Fibroblast of skin of right biceps (primary cell): ENCODE results near the gene DAPK1.

Experiments
- DNase-seq: peaks from one replicate; pipeline ENCODE4 v3.0.0-alpha.2; 2013

The DAPK1 gene

DNA sequence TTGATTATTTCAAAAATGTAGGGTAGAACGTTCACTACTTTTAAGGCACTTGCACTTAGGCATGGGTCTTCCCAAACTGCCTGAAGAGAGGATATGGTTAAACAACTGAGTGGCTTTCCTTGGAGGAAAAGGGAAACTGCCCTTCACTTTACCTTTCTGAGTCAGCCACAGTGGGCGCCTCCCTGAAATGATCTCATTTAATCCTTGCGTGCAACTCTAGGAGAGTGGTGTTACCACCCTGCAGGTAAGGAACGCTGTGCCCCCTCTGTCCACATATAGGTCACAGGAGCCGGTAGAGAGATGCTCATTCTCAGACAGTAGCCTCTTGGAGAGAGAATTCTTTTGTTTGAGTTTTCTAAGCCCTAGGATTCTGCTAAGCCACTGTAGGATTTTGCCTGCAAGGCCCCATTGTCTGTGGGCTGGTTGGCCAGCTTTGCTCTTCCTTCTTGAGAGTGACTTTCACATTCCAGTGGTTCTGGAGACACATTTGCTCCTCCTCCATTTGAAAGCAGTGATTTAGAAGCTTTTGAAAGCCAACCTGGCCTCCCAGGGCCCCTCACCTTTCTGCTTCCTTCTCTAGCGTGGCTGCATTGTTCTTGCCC is 118.0 kb downstream of the DAPK1 start:
- DNase-seq = no peak

- DNase-seq = no peak
Observed at GRCh38 chr9:87618226-87618625, 120.6 kb downstream of the DAPK1 start.

DNA sequence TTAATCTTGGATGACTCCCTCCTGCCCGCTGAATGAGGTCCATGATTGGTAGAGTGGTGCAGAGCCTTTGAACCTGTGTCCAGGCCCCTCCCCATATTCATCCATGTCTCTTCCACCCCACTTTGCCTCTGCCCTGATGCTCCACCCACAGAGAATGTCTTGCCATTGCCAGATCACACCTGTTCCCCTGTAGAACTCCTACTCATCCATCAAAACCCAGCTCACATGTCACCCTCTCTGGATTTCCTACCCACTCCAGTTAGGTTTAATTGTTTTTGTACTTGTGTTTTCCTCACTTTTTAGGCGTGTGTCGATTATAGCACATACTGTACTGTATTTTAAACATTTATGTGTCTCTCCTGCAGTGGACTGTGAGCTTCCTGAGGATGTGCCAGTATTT is 121.3 kb downstream of the DAPK1 start:
- no peak for DNase-seq

DNA sequence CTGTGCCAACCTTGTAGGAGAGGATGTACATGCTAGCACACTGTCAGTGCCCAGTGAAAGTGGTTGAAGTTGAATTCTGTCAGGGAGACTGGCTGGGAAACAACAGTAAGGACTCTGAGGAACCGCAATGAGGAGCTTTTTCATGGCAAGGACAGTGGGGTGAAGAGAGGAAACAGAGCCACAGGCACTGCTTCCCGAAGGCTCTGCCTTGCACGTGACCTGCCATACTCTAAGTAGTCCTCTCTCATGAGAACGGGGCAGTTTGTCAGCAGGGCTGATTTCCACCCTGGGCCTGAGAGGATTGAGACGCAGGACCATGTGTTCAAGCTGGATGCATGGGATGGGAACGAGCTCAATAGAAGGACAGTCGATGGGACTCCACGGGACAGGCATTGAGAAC is 121.7 kb downstream of the DAPK1 start:
- DNase-seq = no peak

DNA sequence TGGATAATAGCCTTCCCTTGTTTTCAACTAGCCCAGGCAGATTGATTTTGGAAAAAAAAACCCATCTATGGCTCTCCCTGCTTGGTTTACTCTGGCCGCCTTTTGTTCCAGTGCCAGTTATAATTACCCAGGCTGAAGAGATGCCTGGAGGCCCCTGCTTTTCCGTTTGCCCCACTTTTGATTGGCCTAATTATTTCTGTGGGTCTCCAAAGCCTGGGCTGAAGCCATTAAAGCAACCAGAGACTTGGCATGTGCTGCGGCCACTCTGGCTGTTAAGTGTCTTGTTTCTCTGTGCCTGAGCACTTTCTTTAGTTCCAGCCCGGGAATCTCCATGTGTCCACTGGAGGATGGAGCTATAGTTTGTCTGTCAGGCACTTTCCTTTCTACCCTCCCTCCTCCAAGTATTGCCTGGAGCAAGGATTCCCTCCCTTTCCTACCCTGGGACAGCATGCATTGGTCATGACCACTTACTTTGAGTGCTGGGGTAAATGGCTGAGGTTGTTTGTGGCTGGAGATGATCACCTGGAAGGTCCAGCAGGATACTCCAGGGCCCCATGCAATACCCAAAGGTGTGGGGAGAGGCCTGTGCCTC is 123.2 kb downstream of the DAPK1 start:
- no peak for DNase-seq

DNA sequence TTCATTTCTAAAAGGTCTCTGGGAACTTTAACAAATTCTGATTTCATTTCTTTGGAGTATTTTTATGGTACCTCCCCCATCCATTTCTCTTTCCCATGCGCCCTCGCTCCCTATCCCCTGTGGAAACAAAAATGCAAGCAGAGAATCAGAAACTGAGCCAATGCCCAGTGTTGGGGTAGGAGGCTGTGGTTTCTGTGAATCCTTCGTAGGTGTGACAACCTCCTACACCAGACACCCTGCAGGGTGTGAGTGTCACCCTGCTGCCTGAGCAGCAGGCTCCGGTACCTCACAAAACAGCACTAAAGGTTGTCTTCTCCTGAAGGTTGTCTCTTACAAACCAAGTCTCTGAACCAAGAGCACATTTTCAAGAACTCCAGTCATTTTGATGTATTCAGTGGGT is 124.4 kb downstream of the DAPK1 start:
- no peak for DNase-seq

- peak; percentile 11 for DNase-seq
Observed at GRCh38 chr9:87622923-87623322, 125.3 kb downstream of the DAPK1 start.

- no peak for DNase-seq
Observed at GRCh38 chr9:87628346-87628745, 130.7 kb downstream of the DAPK1 start.

GRCh38 chr9:87629104-87629503 is 131.4 kb downstream of the DAPK1 start:
- no peak for DNase-seq

DNA sequence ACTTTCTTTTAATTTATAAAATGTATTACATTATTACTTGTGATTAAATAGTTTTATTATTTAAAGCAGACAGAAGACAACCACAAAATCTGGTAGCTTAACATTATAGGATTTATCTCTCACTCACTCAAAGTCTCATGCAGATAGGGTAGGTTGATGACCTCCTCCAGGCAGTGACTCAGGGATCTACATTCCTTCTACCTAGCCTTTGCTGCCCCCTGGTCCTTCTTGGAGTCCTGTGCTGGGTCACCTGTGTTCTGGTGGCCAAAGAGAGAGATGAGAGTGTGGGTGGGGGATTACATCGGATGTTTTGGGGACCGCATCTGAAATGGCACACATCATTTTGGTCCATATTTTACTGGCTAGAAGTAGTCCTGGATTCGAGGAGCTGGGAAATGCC is 132.6 kb downstream of the DAPK1 start:
- DNase-seq = no peak

- DNase-seq = no peak
Observed at GRCh38 chr9:87630846-87631245, 133.2 kb downstream of the DAPK1 start.

- DNase-seq = no peak
Observed at GRCh38 chr9:87635656-87636501, 138.2 kb downstream of the DAPK1 start.

DNA sequence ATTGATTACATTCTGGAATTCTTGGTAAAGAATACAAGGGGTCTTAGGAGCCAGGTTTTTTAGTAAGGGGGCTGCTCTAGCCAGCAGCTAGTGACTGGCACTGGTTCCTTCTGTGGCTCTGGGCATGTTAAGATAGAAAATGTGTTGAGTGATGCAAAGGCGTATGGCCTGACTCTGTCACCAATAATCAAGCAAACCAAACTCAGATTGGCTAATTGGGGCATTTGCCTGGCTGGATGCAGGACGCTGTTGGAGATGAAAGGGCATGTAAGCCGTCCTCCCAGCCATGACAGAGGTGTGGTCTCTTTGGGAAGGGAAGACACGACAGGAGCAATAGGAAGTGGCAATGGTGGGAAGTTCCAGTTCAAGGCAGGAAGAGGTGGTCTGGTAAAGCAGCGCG is 140.6 kb downstream of the DAPK1 start:
- DNase-seq = no peak

- DNase-seq = no peak
Observed at GRCh38 chr9:87639949-87640348, 142.3 kb downstream of the DAPK1 start.

- peak; percentile 50 for DNase-seq
Observed at GRCh38 chr9:87640385-87640795, 142.7 kb downstream of the DAPK1 start.

DNA sequence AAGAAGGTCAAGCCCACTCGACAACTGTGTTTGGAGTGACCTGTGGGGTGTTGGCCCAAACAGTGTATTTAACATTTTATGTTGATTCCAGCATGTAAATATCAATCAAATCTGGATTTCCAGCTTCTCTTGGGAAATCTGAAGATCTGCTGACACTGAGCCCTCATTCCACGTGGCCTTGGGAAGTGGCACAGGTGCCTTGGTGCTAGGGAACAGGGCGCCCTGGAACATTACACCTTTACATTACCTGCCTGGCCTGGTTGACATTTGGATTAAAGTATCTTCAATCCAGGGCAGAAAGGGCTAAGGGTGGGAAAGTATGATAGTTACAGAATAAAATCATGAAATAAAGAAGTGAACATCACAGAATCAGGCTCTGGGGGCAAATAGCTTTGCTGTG is 143.4 kb downstream of the DAPK1 start:
- no peak for DNase-seq

DNA sequence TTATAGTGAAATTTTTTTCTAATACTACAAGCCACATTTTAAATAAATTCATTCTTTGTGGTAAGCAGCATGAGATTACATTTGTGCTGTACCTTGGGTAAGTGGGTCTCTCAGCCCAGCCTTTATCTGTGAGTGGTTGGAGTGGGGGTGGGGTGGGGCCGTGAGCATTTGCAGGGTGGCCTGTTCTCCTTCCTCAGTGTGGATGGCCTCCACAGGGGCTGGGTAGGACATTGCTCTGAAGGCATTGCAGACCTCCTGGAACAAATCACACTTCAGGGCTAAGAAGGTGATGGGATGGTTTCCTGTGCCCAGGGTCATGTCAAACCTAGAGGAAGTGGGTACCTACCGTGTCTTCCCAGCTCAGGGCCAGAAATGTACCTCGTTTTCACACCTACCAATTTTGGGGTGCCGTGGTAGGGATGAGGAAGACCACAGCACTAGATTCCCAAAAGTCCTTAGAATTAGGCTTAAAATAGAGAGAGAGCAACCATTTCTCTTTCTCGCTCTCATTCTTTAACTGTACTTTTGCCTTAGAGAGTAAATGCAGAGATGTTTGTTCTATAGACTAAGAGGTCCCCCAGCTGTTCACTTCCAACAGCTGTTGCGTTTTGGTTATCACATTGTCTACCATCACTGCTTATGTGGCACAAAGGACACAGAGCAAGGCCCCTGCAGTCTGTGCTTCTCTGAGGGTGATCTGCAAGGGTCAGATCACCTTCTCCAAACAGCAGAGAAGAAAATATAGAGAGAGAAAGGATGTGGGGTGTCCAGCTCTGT is 144.9 kb downstream of the DAPK1 start:
- DNase-seq = no peak

GRCh38 chr9:87643107-87643650 is 145.5 kb downstream of the DAPK1 start:
- DNase-seq = no peak

DNA sequence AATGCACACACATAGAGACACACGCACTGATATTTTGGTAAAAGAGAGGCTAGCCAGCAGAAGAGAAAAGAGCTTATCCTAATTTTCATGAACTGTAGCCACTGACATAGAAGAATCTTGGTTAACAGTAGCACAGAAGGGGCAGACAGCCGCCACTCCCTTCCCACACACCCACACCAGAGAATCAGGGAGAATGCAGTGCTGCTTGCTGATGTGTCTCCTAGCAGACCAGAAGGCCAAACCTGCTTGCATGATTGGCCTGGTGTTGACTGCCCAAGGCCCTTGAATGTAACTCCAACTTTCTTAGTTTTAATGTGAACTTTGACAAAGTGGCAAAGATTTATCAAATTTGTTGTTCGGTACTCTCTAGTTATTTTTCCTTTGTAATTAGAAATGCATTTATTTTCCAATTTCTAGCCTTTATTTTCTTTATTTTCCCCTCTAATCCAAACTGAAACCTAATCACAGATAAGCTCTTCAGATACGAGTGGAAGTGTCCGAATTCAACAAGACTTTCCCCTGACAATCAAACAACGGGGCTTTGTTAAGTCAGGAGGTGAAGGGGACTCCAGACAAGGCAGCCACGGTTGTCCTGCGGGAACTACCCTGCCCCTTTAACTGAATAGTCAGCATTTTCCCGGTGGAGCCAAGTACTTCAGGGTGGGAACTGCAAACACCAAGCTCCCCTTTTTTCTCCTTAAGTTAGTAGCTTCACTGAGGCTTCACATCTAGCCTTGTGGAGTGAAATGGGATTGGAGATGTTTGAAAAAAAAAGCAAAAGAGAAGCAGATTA is 146.3 kb downstream of the DAPK1 start:
- no peak for DNase-seq

DNA sequence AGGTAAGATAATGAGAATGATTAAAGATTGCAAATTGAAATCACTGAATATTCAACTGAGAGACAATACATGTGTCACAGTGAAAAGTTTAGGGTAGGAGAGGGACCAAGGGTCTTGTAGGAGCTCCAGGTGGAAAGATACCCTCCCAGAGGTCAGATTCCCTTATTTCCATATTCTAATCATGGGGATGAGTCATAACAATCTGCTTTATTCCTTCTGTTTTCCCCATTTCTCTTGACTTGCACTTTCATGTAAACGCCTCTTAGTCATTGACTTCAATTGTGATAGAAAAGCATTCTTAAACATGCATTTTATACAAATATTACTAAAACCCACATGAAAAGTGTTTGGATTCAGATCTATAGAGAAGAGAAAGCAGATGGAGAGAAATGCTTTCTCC is 147.0 kb downstream of the DAPK1 start:
- no peak for DNase-seq

- DNase-seq = no peak
Observed at GRCh38 chr9:87646546-87646945, 148.9 kb downstream of the DAPK1 start.

DNA sequence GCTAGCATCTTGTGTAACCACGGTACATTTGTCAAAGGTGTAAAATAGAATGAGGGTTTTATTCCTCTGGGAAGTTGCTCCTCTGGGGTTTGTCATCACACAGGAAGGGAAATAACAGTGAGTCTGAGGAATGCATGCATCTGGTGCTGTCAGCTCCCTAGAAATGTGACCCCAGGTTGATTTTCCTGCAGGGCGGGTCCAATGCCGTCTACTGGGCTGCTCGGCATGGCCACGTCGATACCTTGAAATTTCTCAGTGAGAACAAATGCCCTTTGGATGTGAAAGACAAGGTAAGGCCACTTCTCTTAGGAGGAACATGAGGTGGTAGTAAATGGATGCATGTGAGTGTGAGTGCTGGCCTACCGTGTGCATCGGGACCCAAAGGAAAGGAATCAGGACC is 149.4 kb downstream of the DAPK1 start:
- no peak for DNase-seq
